ENCODE measurements around the gene SLC27A5.

The SLC27A5 gene

GRCh38 chr19:58558066-58558622 is 46.4 kb upstream of the SLC27A5 start, which contains the start of gene UBE2M:
Gene UBE2M (minus strand): TSS chr19:58558611. CDS start chr19:58558381, 230 bp downstream.
- ChIA-PET CTCF (interaction anchor here (0.6 to 0.7 kb wide), 2 partner anchors 8 to 40 kb away, joined by 3 to 5 read pairs; no protein-coding TSS in a partner anchor), POLR2A (ENCODE audit: low non-redundant PET) (interaction anchor here (0.9 kb wide), 1 partner anchor 14 kb away, joined by 4 read pairs; the partner anchor contains the start of gene TRIM28)
- H3K27ac ChIP-seq, result peak within 1 kb of the TSS; percentile 100
- no peak for TF ChIP-seq CTCF (conservative IDR thresholded peaks at IDR 0.05; ENCODE audit: low read depth)
- no peak for DNase-seq (ENCODE audit: low spot score)

GRCh38 chr19:58557221-58558065 is 45.7 kb upstream of the SLC27A5 start:
- peak overlapping the region; percentile 100 for H3K27ac ChIP-seq
- DNase-seq (ENCODE audit: low spot score), result no peak
- ChIA-PET CTCF (interaction anchor here (0.7 kb wide), 1 partner anchor 9 kb away, joined by 5 read pairs; no protein-coding TSS in a partner anchor), POLR2A (ENCODE audit: low non-redundant PET) (interaction anchor here (0.9 to 1.2 kb wide), 2 partner anchors 14 kb away, joined by 3 to 4 read pairs; partner anchors contain the start of gene TRIM28)
- TF ChIP-seq CTCF (conservative IDR thresholded peaks at IDR 0.05; ENCODE audit: low read depth), result no peak

GRCh38 chr19:58556622-58557220 is 44.9 kb upstream of the SLC27A5 start:
- peak overlapping the region; percentile 100 for H3K27ac ChIP-seq
- no peak for DNase-seq (ENCODE audit: low spot score)
- TF ChIP-seq CTCF (conservative IDR thresholded peaks at IDR 0.05; ENCODE audit: low read depth), result no peak
- POLR2A ChIA-PET (ENCODE audit: low non-redundant PET), result interaction anchor here (1.2 kb wide), 1 partner anchor 13 kb away, joined by 3 read pairs; no protein-coding TSS in a partner anchor
- CTCF ChIA-PET, result no interaction called here

- ChIA-PET CTCF (interaction anchor here (0.5 kb wide), 1 partner anchor 36 kb away, joined by 3 read pairs; no protein-coding TSS in a partner anchor), POLR2A (ENCODE audit: low non-redundant PET) (interaction anchor here (1.4 to 1.7 kb wide), 2 partner anchors 36 to 42 kb away, joined by 4 to 5 read pairs; partner anchors contain the start of gene ZBTB45)
- H3K27ac ChIP-seq, result peak overlapping the region; percentile 100
- no peak for DNase-seq (ENCODE audit: low spot score)
- no peak for TF ChIP-seq CTCF (conservative IDR thresholded peaks at IDR 0.05; ENCODE audit: low read depth)
Measured at GRCh38 chr19:58555920-58556621, 44.3 kb upstream of the SLC27A5 start.

- ChIA-PET CTCF (interaction anchor here (0.5 kb wide), 1 partner anchor 35 kb away, joined by 3 read pairs; no protein-coding TSS in a partner anchor), POLR2A (ENCODE audit: low non-redundant PET) (interaction anchor here (1.0 to 1.7 kb wide), 3 partner anchors 12 to 42 kb away, joined by 4 to 5 read pairs (median 4); partner anchors contain the start of genes TRIM28 and ZBTB45)
- peak overlapping the region; percentile 100 for H3K27ac ChIP-seq
- no peak for TF ChIP-seq CTCF (conservative IDR thresholded peaks at IDR 0.05; ENCODE audit: low read depth)
- DNase-seq (ENCODE audit: low spot score), result no peak
Measured at GRCh38 chr19:58555369-58555885, 43.6 kb upstream of the SLC27A5 start.
